B cell (primary cell): Measurements from ENCODE around the gene HS6ST3. TPM values are rescaled to one million over a fixed set of nuclear protein-coding genes. Genes with fewer than 3 reads are reported as not detected.

Experiments used
- ATAC-seq: fragments of 200-7000 bp; cut with Tn5 transposase; one replicate; pipeline ENCODE4 v1.10.0; 2021; ENCODE audit warnings: low read depth, mild to moderate bottlenecking, moderate number of reproducible peaks, moderate library complexity
- CTCF ChIA-PET: fragments of 350-600 bp; sonication (Branson Sonifier 250); formaldehyde crosslinking; loops from one replicate; lab custom pipeline; 2021; ENCODE audit warnings: antibody characterized with exemption, inconsistent platforms; lab: Charles Lee
- POLR2A ChIA-PET: fragments of 350-600 bp; sonication (Branson Sonifier 250); formaldehyde crosslinking; loops from one replicate; lab custom pipeline; 2021; ENCODE audit warnings: antibody characterized with exemption; lab: Charles Lee
- DNase-seq: peaks from one replicate; pipeline ENCODE4 v3.0.0; 2013
- H2AFZ ChIP-seq: 2 replicates; pipeline ENCODE4 v1.6.1; 2012; ENCODE audit warnings: mild to moderate bottlenecking, low read depth, low read length; ENCODE audit not compliant: insufficient read depth, poor library complexity, severe bottlenecking
- H3K27ac ChIP-seq, 2 donors: 1 replicate in 1 of 2; 2 replicates in 1 of 2; pipeline ENCODE4 v1.5.1; 2012 to 2013; ENCODE audit warnings: low read length in 2 of 2, mild to moderate bottlenecking in 2 of 2, moderate library complexity in 1 of 2
- H3K27me3 ChIP-seq, 4 experiments: fragments of 200-600 bp in 1 of 4; sonication (generic) in 1 of 4; replicated peaks in 1 of 4; 1 replicate in 2 of 4; 2 replicates in 2 of 4; pipeline versions ENCODE4 v1.6.1 to v1.7.0; 2013 to 2016; ENCODE audit warnings: low read length in 3 of 4, mild to moderate bottlenecking in 2 of 4, mixed read lengths in 1 of 4, moderate library complexity in 1 of 4; ENCODE audit not compliant: insufficient read depth in 4 of 4, control insufficient read depth in 3 of 4; ENCODE audit errors: control extremely low read depth in 1 of 4
- H3K36me3 ChIP-seq, 2 experiments: replicated peaks in 1 of 2; 1 replicate in 1 of 2; 2 replicates in 1 of 2; pipeline versions ENCODE4 v1.6.1 to v1.7.1; 2013; ENCODE audit warnings: low read length in 1 of 2; ENCODE audit not compliant: insufficient read depth in 2 of 2, control insufficient read depth in 1 of 2; ENCODE audit errors: control extremely low read depth in 1 of 2, extremely low read depth in 1 of 2
- H3K4me1 ChIP-seq, 2 donors: fragments of 200-600 bp in 1 of 2; sonication (generic) in 1 of 2; 1 replicate in 1 of 2; 2 replicates in 1 of 2; pipeline versions ENCODE4 v1.5.1 to v1.6.1; 2013 to 2017; ENCODE audit warnings: low read length in 2 of 2; ENCODE audit not compliant: control insufficient read depth in 2 of 2, insufficient read depth in 2 of 2
- H3K4me2 ChIP-seq: replicated peaks from 2 replicates; pipeline ENCODE3; 2012; ENCODE audit warnings: mild to moderate bottlenecking, low read depth, low read length; ENCODE audit not compliant: poor library complexity, severe bottlenecking
- H3K4me3 ChIP-seq, 5 experiments: fragments of 200-600 bp in 1 of 5; sonication (generic) in 1 of 5; 1 replicate in 3 of 5; 2 replicates in 2 of 5; pipeline versions ENCODE4 v1.5.1 to v1.7.0; 2011 to 2016; ENCODE audit warnings: low read length in 4 of 5, mild to moderate bottlenecking in 4 of 5, low read depth in 2 of 5, control low read depth in 1 of 5, moderate library complexity in 1 of 5; ENCODE audit not compliant: insufficient read depth in 1 of 5; ENCODE audit errors: control extremely low read depth in 1 of 5, extremely low read depth in 1 of 5
- H3K79me2 ChIP-seq: fragments of 200-600 bp; sonication (generic); one replicate; pipeline ENCODE4 v1.6.0; 2016; ENCODE audit warnings: low read length; ENCODE audit not compliant: control insufficient read depth, insufficient read depth
- H3K9ac ChIP-seq: fragments of 200-600 bp; sonication (generic); 2 replicates; pipeline ENCODE4 v1.6.1; 2017; ENCODE audit warnings: mild to moderate bottlenecking, low read length, moderate library complexity
- H3K9me3 ChIP-seq, 3 donors: one replicate each; pipeline versions ENCODE4 v1.6.1 to v1.7.1; 2013; ENCODE audit warnings: low read length in 2 of 3; ENCODE audit not compliant: control insufficient read depth in 2 of 3, insufficient read depth in 1 of 3; ENCODE audit errors: control extremely low read depth in 1 of 3
- H4K20me1 ChIP-seq: 2 replicates; pipeline ENCODE4 v1.6.0; 2012; ENCODE audit warnings: mild to moderate bottlenecking, low read length; ENCODE audit not compliant: insufficient read depth, control insufficient read depth, poor library complexity, severe bottlenecking
- H3K27ac Mint-ChIP-seq: one replicate; pipeline ENCODE4 v1.8.0; 2021; ENCODE audit warnings: mixed read lengths
- H3K27me3 Mint-ChIP-seq: one replicate; pipeline ENCODE4 v1.8.0; 2021; ENCODE audit warnings: mixed read lengths
- H3K4me1 Mint-ChIP-seq: one replicate; pipeline ENCODE4 v1.8.0; 2021; ENCODE audit warnings: mixed read lengths
- H3K4me3 Mint-ChIP-seq: one replicate; pipeline ENCODE4 v1.8.0; 2021; ENCODE audit warnings: mixed read lengths
- H3K9me3 Mint-ChIP-seq: one replicate; pipeline ENCODE4 v1.8.0; 2022; ENCODE audit warnings: mixed read lengths; ENCODE audit not compliant: insufficient read depth
- EZH2 ChIP-seq: IDR thresholded peaks from 2 replicates; pipeline ENCODE4 v1.6.1; 2012; ENCODE audit warnings: borderline replicate concordance, low read depth, mild to moderate bottlenecking, moderate library complexity, low read length; ENCODE audit not compliant: insufficient read depth, poor library complexity, severe bottlenecking
- WGBS: methylation state at CpG from one replicate; pipeline ENCODE4 v1.1.5; 2013; ENCODE audit warnings: missing lambda C conversion rate; ENCODE audit not compliant: insufficient coverage; 5-methylcytosine and 5-hydroxymethylcytosine counted together
- intact Hi-C: fragments of 100-400 bp; cut with micrococcal nuclease; formaldehyde crosslinking; loops from one replicate; pipeline ENCODE4 v1.10.0; 2022
- polyA plus RNA-seq: library from polyadenylated mRNA; depleted of rRNA; stranded (reverse); fragments of >200 nt; gene quantifications from 2 replicates; pipeline ENCODE4 v1.2.3, GENCODE V29; 2012
- total RNA-seq, 2 donors: library from RNA; stranded (reverse); fragments of 120-200 nt in 1 of 2; gene quantifications; 1 replicate in 1 of 2; 2 replicates in 1 of 2; pipeline versions ENCODE4 v1.2.3 to v1.2.4, GENCODE V29; 2013 to 2022
- TF ChIP-seq, protein P1 (sequence below): fragments of 200-600 bp; IDR thresholded peaks from one replicate; pipeline ENCODE4 v1.8.0; 2022; ENCODE audit warnings: antibody characterized with exemption, mild to moderate bottlenecking

The HS6ST3 gene
- total and polyA plus RNA-seq, 2 donors (not counting 1 experiment from before 2014, with no cell fraction given) = not detected

DNA sequence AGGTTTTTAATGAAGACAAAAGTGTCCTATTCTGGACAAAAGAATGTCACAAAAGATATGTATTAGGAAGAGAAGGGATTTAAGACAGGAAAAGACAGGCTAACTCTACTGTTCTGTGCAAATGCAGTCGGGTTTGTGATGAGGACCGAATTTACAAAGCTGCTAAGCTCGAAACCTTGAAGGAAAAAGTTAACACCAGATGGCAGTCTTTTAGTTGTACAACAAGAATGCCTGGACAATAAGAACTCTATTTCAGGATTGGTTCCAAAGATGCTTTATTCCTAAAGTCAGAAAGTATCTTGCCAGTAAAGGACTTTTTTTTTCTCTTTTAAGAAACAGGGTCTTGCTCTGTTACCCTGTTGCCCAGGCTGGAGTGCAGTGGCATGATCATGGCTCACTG is 51.1 kb downstream of the HS6ST3 start:
- Mint-ChIP-seq H3K27ac (no peak overlapping the region), H3K4me1 (no peaks in the 10 kb centered on the region), H3K27me3 (peaks cover 4% of the 10 kb centered on the region), H3K9me3 (no peaks in the 10 kb centered on the region), H3K4me3 (no peak overlapping the region)
- no peaks in the 10 kb centered on the region for H3K4me1 ChIP-seq
- H3K79me2 ChIP-seq = no peaks in the 10 kb centered on the region
- no peak for DNase-seq
- no peaks in the 10 kb centered on the region for H4K20me1 ChIP-seq
- 68% methylated on average over 2 of the region's 3 CpGs for WGBS
- no peak for ATAC-seq
- H3K27ac ChIP-seq = no peak overlapping the region
- H2AFZ ChIP-seq = no peak overlapping the region
- no peaks in the 10 kb centered on the region for H3K9me3 ChIP-seq
- H3K4me2 ChIP-seq = no peak overlapping the region
- H3K4me3 ChIP-seq = no peak overlapping the region
- POLR2A ChIA-PET = no interaction called here
- no peak for TF ChIP-seq EZH2
- TF ChIP-seq, protein P1, sequence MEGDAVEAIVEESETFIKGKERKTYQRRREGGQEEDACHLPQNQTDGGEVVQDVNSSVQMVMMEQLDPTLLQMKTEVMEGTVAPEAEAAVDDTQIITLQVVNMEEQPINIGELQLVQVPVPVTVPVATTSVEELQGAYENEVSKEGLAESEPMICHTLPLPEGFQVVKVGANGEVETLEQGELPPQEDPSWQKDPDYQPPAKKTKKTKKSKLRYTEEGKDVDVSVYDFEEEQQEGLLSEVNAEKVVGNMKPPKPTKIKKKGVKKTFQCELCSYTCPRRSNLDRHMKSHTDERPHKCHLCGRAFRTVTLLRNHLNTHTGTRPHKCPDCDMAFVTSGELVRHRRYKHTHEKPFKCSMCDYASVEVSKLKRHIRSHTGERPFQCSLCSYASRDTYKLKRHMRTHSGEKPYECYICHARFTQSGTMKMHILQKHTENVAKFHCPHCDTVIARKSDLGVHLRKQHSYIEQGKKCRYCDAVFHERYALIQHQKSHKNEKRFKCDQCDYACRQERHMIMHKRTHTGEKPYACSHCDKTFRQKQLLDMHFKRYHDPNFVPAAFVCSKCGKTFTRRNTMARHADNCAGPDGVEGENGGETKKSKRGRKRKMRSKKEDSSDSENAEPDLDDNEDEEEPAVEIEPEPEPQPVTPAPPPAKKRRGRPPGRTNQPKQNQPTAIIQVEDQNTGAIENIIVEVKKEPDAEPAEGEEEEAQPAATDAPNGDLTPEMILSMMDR = no peak
- no peaks in the 10 kb centered on the region for H3K27me3 ChIP-seq
- H3K9ac ChIP-seq = no peak overlapping the region
- no peaks in the 10 kb centered on the region for H3K36me3 ChIP-seq
- intact Hi-C loops = no loop called here
- CTCF ChIA-PET = no interaction called here

DNA sequence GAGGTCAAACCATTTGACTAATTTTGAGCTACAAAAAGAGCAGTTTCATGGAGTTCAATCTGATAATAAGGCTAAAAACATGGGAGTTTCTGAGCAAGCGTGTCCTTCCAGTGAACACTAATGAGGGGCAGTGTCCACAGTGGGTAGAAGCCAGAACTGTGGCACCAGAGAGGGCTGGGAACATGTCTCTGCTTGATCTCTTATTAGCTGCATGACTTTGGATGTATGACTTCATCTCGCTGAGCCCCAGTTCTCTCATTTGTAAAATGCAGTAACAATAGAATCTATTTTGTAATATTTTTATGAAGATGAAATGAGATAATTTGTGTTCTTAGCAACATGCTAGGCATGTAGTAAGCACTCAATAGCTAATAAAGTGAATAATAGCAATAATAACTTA is 69.8 kb downstream of the HS6ST3 start:
- H3K79me2 ChIP-seq = no peaks in the 10 kb centered on the region
- peaks cover 0 to 2% (median 0%) of the 10 kb centered on the region in 3 donors for H3K9me3 ChIP-seq
- no peak overlapping the region for H3K9ac ChIP-seq
- Mint-ChIP-seq H3K27ac (no peak overlapping the region), H3K27me3 (no peaks in the 10 kb centered on the region), H3K4me1 (no peaks in the 10 kb centered on the region), H3K4me3 (no peak overlapping the region), H3K9me3 (no peaks in the 10 kb centered on the region)
- POLR2A ChIA-PET = no interaction called here
- WGBS = 80% methylated on average over 1 of the region's 2 CpGs
- CTCF ChIA-PET = no interaction called here
- H3K27ac ChIP-seq = no peak overlapping the region
- no peaks in the 10 kb centered on the region for H3K36me3 ChIP-seq
- no peak for TF ChIP-seq EZH2
- TF ChIP-seq, protein P1 = no peak
- H3K4me2 ChIP-seq = no peak overlapping the region
- no peak for ATAC-seq
- no peak overlapping the region for H3K4me3 ChIP-seq
- H2AFZ ChIP-seq = no peak overlapping the region
- intact Hi-C loops = no loop called here
- no peak for DNase-seq
- H3K4me1 ChIP-seq = no peaks in the 10 kb centered on the region
- H4K20me1 ChIP-seq = no peaks in the 10 kb centered on the region
- no peaks in the 10 kb centered on the region for H3K27me3 ChIP-seq
